ENCODE measurements around the gene PRICKLE3.
A peak's percentile ranks its signal among the peaks of the same experiment; 100 is the strongest.

The PRICKLE3 gene

GRCh38 chrX:49205443-49205842, 19.3 kb upstream of the PRICKLE3 start:
- no peak for DNase-seq (ENCODE audit: low read depth)

GRCh38 chrX:49204709-49205108, 18.5 kb upstream of the PRICKLE3 start:
- DNase-seq (ENCODE audit: low read depth) = no peak

GRCh38 chrX:49204017-49204416, 17.8 kb upstream of the PRICKLE3 start:
- no peak for DNase-seq (ENCODE audit: low read depth)

- DNase-seq (ENCODE audit: low read depth) = no peak
Observed at GRCh38 chrX:49203536-49203935, 17.4 kb upstream of the PRICKLE3 start.

- DNase-seq (ENCODE audit: low read depth) = no peak
Observed at GRCh38 chrX:49202022-49202421, 15.8 kb upstream of the PRICKLE3 start.

- DNase-seq (ENCODE audit: low read depth) = peak; percentile 78
Observed at GRCh38 chrX:49199906-49200771, 14.0 kb upstream of the PRICKLE3 start, which contains the start of gene SYP. TSS of gene SYP (minus strand) at chrX:49200193. CDS start at chrX:49200186, 7 bp downstream.

GRCh38 chrX:49199315-49199595, 13.1 kb upstream of the PRICKLE3 start:
- DNase-seq (ENCODE audit: low read depth) = no peak

- DNase-seq (ENCODE audit: low read depth) = no peak
Observed at GRCh38 chrX:49198540-49199314, 12.6 kb upstream of the PRICKLE3 start.

GRCh38 chrX:49197543-49198087, 11.4 kb upstream of the PRICKLE3 start:
- no peak for DNase-seq (ENCODE audit: low read depth)

- no peak for DNase-seq (ENCODE audit: low read depth)
Observed at GRCh38 chrX:49193542-49193964, 7.4 kb upstream of the PRICKLE3 start.

- no peak for DNase-seq (ENCODE audit: low read depth)
Observed at GRCh38 chrX:49192722-49193328, 6.7 kb upstream of the PRICKLE3 start.

- DNase-seq (ENCODE audit: low read depth) = no peak
Observed at GRCh38 chrX:49191574-49192011, 5.4 kb upstream of the PRICKLE3 start.

- DNase-seq (ENCODE audit: low read depth) = peak; percentile 67
Observed at GRCh38 chrX:49190821-49191573, 4.8 kb upstream of the PRICKLE3 start.

- DNase-seq (ENCODE audit: low read depth) = no peak
Observed at GRCh38 chrX:49189606-49190005, 3.4 kb upstream of the PRICKLE3 start.

- no peak for DNase-seq (ENCODE audit: low read depth)
Observed at GRCh38 chrX:49188468-49189076, 2.4 kb upstream of the PRICKLE3 start.

GRCh38 chrX:49187526-49187925, 1.4 kb upstream of the PRICKLE3 start:
- no peak for DNase-seq (ENCODE audit: low read depth)

- DNase-seq (ENCODE audit: low read depth) = no peak
Observed at GRCh38 chrX:49187028-49187394, 838 bp upstream of the PRICKLE3 start.

GRCh38 chrX:49184294-49185281, 1.6 kb downstream of the PRICKLE3 start:
- no peak for DNase-seq (ENCODE audit: low read depth)

- no peak for DNase-seq (ENCODE audit: low read depth)
Observed at GRCh38 chrX:49183701-49184281, 2.4 kb downstream of the PRICKLE3 start.

GRCh38 chrX:49179358-49179757, 6.8 kb downstream of the PRICKLE3 start:
- DNase-seq (ENCODE audit: low read depth) = no peak
